SJSA1 (cell line): Measurements from ENCODE around the gene C13orf42. TPM values are rescaled to one million over a fixed set of nuclear protein-coding genes. Genes with fewer than 3 reads are reported as not detected.
"Not testable (repeated sequence)": the region's sequence is repeated elsewhere in the genome, so short reads cannot be mapped to it uniquely, and the experiment has no call there.

Experiments
- DNase-seq, 2 experiments: peaks; one replicate each; pipeline ENCODE4 v3.0.0-alpha.2; 2015 to 2020; ENCODE audit warnings: low spot score in 2 of 2, low read depth in 1 of 2
- H3K27ac ChIP-seq: fragments of 250-450 bp; sonication (Bioruptor Pico); 2 replicates; pipeline ENCODE4 v1.5.1; 2020; ENCODE audit warnings: mild to moderate bottlenecking, moderate library complexity
- H3K27me3 ChIP-seq: fragments of 250-450 bp; sonication (Bioruptor Pico); replicated peaks from 2 replicates; pipeline ENCODE4 v1.5.1; 2020; ENCODE audit warnings: mild to moderate bottlenecking, moderate library complexity
- H3K36me3 ChIP-seq: fragments of 250-450 bp; sonication (Bioruptor Pico); 2 replicates; pipeline ENCODE4 v1.5.1; 2020; ENCODE audit warnings: mild to moderate bottlenecking
- H3K4me1 ChIP-seq: fragments of 250-450 bp; sonication (Bioruptor Pico); replicated peaks from 2 replicates; pipeline ENCODE4 v1.6.1; 2021; ENCODE audit warnings: mild to moderate bottlenecking
- H3K4me3 ChIP-seq: fragments of 250-450 bp; sonication (Bioruptor Pico); 2 replicates; pipeline ENCODE4 v1.5.1; 2020; ENCODE audit warnings: mild to moderate bottlenecking
- H3K9me3 ChIP-seq: fragments of 250-450 bp; sonication (Bioruptor Pico); replicated peaks from 2 replicates; pipeline ENCODE4 v1.5.1; 2020; ENCODE audit warnings: mild to moderate bottlenecking
- total RNA-seq: library from RNA; depleted of rRNA; stranded (reverse); fragments of >200 nt; shearing (Covaris generic); gene quantifications from 2 replicates; pipeline ENCODE4 v1.2.3, GENCODE V29; 2014

The C13orf42 gene
- total RNA-seq, 1 experiment from 2014 or later, result not detected

- Histone ChIP-seq H3K4me1 (no peaks in the 10 kb centered on the region), H3K9me3 (no peaks in the 10 kb centered on the region), H3K36me3 (no peaks in the 10 kb centered on the region), H3K27me3 (no peaks in the 10 kb centered on the region), H3K4me3 (no peak overlapping the region), H3K27ac (no peak overlapping the region)
- DNase-seq, result no peak
Observed at GRCh38 chr13:51107996-51108395, 3.1 kb downstream of the C13orf42 start.

- no peaks in the 10 kb centered on the region for H3K4me1 ChIP-seq
- no peaks in the 10 kb centered on the region for H3K36me3 ChIP-seq
- no peaks in the 10 kb centered on the region; the same call in 1 of the 2 replicates for H3K27me3 ChIP-seq
- no peak overlapping the region for H3K27ac ChIP-seq
- no peak overlapping the region for H3K4me3 ChIP-seq
- no peaks in the 10 kb centered on the region for H3K9me3 ChIP-seq
- DNase-seq, result no peak
Observed at GRCh38 chr13:51105046-51105445, 6.0 kb downstream of the C13orf42 start.

- Histone ChIP-seq H3K9me3 (no peaks in the 10 kb centered on the region), H3K4me3 (no peak overlapping the region), H3K4me1 (no peaks in the 10 kb centered on the region), H3K36me3 (no peaks in the 10 kb centered on the region), H3K27me3 (peaks cover 11% of the 10 kb centered on the region; the same call in 1 of the 2 replicates), H3K27ac (no peak overlapping the region)
- DNase-seq, result no peak
Observed at GRCh38 chr13:51101636-51102235, 9.3 kb downstream of the C13orf42 start.

- no peaks in the 10 kb centered on the region for H3K36me3 ChIP-seq
- H3K27me3 ChIP-seq, result peaks cover 11% of the 10 kb centered on the region; the same call in 1 of the 2 replicates
- H3K4me3 ChIP-seq, result no peak overlapping the region
- no peak for DNase-seq
- no peak overlapping the region for H3K27ac ChIP-seq
- H3K4me1 ChIP-seq, result no peaks in the 10 kb centered on the region
- no peaks in the 10 kb centered on the region for H3K9me3 ChIP-seq
Observed at GRCh38 chr13:51097353-51098043, 13.6 kb downstream of the C13orf42 start.

GRCh38 chr13:51096131-51096530 lies 14.9 kb downstream of the C13orf42 start:
- Histone ChIP-seq H3K27ac (no peak overlapping the region), H3K36me3 (no peaks in the 10 kb centered on the region), H3K9me3 (no peaks in the 10 kb centered on the region), H3K27me3 (peaks cover 11% of the 10 kb centered on the region; the same call in 1 of the 2 replicates), H3K4me1 (no peaks in the 10 kb centered on the region), H3K4me3 (no peak overlapping the region)
- DNase-seq, result no peak

GRCh38 chr13:51093574-51093973 lies 17.5 kb downstream of the C13orf42 start:
- DNase-seq, result no peak
- H3K27me3 ChIP-seq, result peaks cover 4% of the 10 kb centered on the region; the same call in 1 of the 2 replicates
- no peaks in the 10 kb centered on the region for H3K9me3 ChIP-seq
- H3K4me3 ChIP-seq, result no peak overlapping the region
- H3K36me3 ChIP-seq, result no peaks in the 10 kb centered on the region
- H3K4me1 ChIP-seq, result no peaks in the 10 kb centered on the region
- no peak overlapping the region for H3K27ac ChIP-seq

- DNase-seq, result no peak
Observed at GRCh38 chr13:51091839-51092238, 19.2 kb downstream of the C13orf42 start.

GRCh38 chr13:51083706-51084105 lies 27.4 kb downstream of the C13orf42 start:
- no peak for DNase-seq
- H3K4me1 ChIP-seq, result no peaks in the 10 kb centered on the region
- H3K27ac ChIP-seq, result no peak overlapping the region
- H3K4me3 ChIP-seq, result no peak overlapping the region
- H3K36me3 ChIP-seq, result no peaks in the 10 kb centered on the region
- no peaks in the 10 kb centered on the region for H3K9me3 ChIP-seq
- 0 out of 2 replicates have a peak, but pooled peaks cover 4% of the 10 kb centered on the region for H3K27me3 ChIP-seq

More at GRCh38 chr13:51091839-51092238, 19.2 kb downstream of the C13orf42 start:
- Histone ChIP-seq H3K36me3 (no peaks in the 10 kb centered on the region), H3K4me1 (no peaks in the 10 kb centered on the region), H3K9me3 (no peaks in the 10 kb centered on the region), H3K4me3 (no peak overlapping the region), H3K27me3 (no peaks in the 10 kb centered on the region), H3K27ac (no peak overlapping the region)

- not testable (repeated sequence) for H3K27me3 ChIP-seq
Observed at GRCh38 chr13:51080478-51081065, 30.5 kb downstream of the C13orf42 start.

GRCh38 chr13:51071493-51071892 lies 39.6 kb downstream of the C13orf42 start:
- H3K4me1 ChIP-seq, result peaks cover 8% of the 10 kb centered on the region
- H3K4me3 ChIP-seq, result no peak overlapping the region
- no peaks in the 10 kb centered on the region for H3K36me3 ChIP-seq
- H3K27ac ChIP-seq, result no peak overlapping the region
- DNase-seq, result no peak
- H3K9me3 ChIP-seq, result no peaks in the 10 kb centered on the region
- H3K27me3 ChIP-seq, result no peaks in the 10 kb centered on the region

More at GRCh38 chr13:51080478-51081065, 30.5 kb downstream of the C13orf42 start:
- not testable (repeated sequence) for DNase-seq, H3K9me3 ChIP-seq, H3K27ac ChIP-seq, H3K4me1 ChIP-seq, H3K4me3 ChIP-seq, H3K36me3 ChIP-seq

GRCh38 chr13:51070005-51070649 lies 40.9 kb downstream of the C13orf42 start:
- H3K4me1 ChIP-seq, result peaks cover 14% of the 10 kb centered on the region
- no peaks in the 10 kb centered on the region for H3K36me3 ChIP-seq
- H3K9me3 ChIP-seq, result no peaks in the 10 kb centered on the region
- H3K27me3 ChIP-seq, result no peaks in the 10 kb centered on the region; the same call in 1 of the 2 replicates
- no peak overlapping the region for H3K27ac ChIP-seq
- no peak overlapping the region for H3K4me3 ChIP-seq
- DNase-seq, result peak; percentile 55 to 65

- Histone ChIP-seq H3K9me3 (no peaks in the 10 kb centered on the region), H3K27ac (no peak overlapping the region), H3K27me3 (peaks cover 5% of the 10 kb centered on the region; the same call in 1 of the 2 replicates), H3K4me1 (peaks cover 14% of the 10 kb centered on the region), H3K4me3 (no peak overlapping the region), H3K36me3 (no peaks in the 10 kb centered on the region)
- DNase-seq, result no peak
Observed at GRCh38 chr13:51068501-51068900, 42.6 kb downstream of the C13orf42 start.

GRCh38 chr13:51067706-51068105 lies 43.4 kb downstream of the C13orf42 start:
- Histone ChIP-seq H3K36me3 (no peaks in the 10 kb centered on the region), H3K4me1 (peaks cover 14% of the 10 kb centered on the region), H3K4me3 (no peak overlapping the region), H3K27ac (no peak overlapping the region), H3K27me3 (peaks cover 5% of the 10 kb centered on the region; the same call in 1 of the 2 replicates), H3K9me3 (no peaks in the 10 kb centered on the region)
- no peak for DNase-seq
